ENCODE measurements around the gene DMXL2.
A peak's percentile ranks its signal among the peaks of the same experiment; 100 is the strongest.

The DMXL2 gene

DNA sequence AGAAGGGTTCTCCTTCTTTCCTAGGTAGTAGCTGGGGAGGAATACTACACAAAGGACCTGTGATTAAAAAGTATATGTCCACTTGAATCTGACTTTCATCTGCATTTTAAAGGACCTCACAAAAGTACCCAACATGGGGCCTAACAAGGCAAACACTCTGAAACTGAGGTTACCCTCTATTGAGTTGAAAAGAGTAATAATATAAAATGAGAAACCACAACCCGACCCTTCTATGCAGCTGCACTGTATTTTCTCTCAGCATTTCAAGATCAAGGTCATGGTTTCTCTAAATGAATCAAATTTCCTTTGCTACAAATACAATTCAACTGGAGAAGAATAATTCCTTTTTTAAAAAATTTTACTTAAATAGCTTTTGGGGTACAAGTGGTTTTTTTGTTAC, 106.3 kb downstream of the DMXL2 start:
- H3K27ac ChIP-seq (ENCODE audit: insufficient read depth in 1 of 2, low read depth in 1 of 2, low read length in 2 of 2, poor library complexity in 1 of 2, severe bottlenecking in 2 of 2) = no peak overlapping the region
- POLR2A ChIA-PET = no interaction called here
- no peaks in the 10 kb centered on the region for H3K27me3 ChIP-seq (replicated peaks in 2 of 5; ENCODE audit: control insufficient read depth in 4 of 5, insufficient read depth in 5 of 5, low read length in 4 of 5)
- no CpG with 5 or more reads among the region's 1 CpG for WGBS (ENCODE audit: insufficient coverage)
- H3K4me3 ChIP-seq (ENCODE audit: control insufficient read depth in 1 of 7, extremely low read depth in 1 of 7, insufficient read depth in 4 of 7, low read depth in 2 of 7, low read length in 6 of 7) = no peak overlapping the region
- DNase-seq = no peak
- CTCF ChIA-PET = no interaction called here
- no peaks in the 10 kb centered on the region for H3K9me3 ChIP-seq (ENCODE audit: control extremely low read depth in 1 of 5, control insufficient read depth in 4 of 5, insufficient read depth in 2 of 5, low read depth in 1 of 5, low read length in 4 of 5)
- H3K4me1 ChIP-seq (ENCODE audit: control extremely low read depth in 1 of 4, control insufficient read depth in 4 of 4, insufficient read depth in 4 of 4, low read length in 3 of 4) = no peaks in the 10 kb centered on the region
- H3K36me3 ChIP-seq (ENCODE audit: control insufficient read depth in 4 of 4, insufficient read depth in 4 of 4, low read length in 3 of 4) = peaks cover 0 to 2% (median 0%) of the 10 kb centered on the region in 4 experiments

DNA sequence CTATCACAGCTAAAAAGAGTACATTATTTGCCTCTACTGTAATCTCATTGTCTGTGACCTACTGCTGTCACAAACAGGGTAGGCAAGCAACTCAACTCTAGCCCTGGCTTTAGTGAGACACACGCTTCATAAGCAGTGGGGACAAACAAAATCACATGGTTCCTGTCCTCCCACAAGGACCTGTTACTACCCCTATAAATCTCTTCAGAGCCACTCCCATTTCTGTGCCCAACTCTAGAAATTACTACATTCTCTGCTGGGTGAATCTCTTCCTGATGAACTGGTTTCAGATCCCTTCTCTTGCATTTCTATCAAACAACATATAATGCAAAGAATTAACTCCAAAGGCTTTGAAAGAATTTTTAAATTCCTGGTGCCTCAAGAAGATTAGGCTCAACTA, 117.3 kb downstream of the DMXL2 start:
- Histone ChIP-seq H3K36me3 (ENCODE audit: control insufficient read depth in 4 of 4, insufficient read depth in 4 of 4, low read length in 3 of 4) (peaks cover 0 to 4% (median 1%) of the 10 kb centered on the region in 4 experiments), H3K27me3 (replicated peaks in 2 of 5; ENCODE audit: control insufficient read depth in 4 of 5, insufficient read depth in 5 of 5, low read length in 4 of 5) (no peaks in the 10 kb centered on the region), H3K4me1 (ENCODE audit: control extremely low read depth in 1 of 4, control insufficient read depth in 4 of 4, insufficient read depth in 4 of 4, low read length in 3 of 4) (no peaks in the 10 kb centered on the region), H3K4me3 (ENCODE audit: control insufficient read depth in 1 of 7, extremely low read depth in 1 of 7, insufficient read depth in 4 of 7, low read depth in 2 of 7, low read length in 6 of 7) (no peak overlapping the region), H3K9me3 (ENCODE audit: control extremely low read depth in 1 of 5, control insufficient read depth in 4 of 5, insufficient read depth in 2 of 5, low read depth in 1 of 5, low read length in 4 of 5) (no peaks in the 10 kb centered on the region), H3K27ac (ENCODE audit: insufficient read depth in 1 of 2, low read depth in 1 of 2, low read length in 2 of 2, poor library complexity in 1 of 2, severe bottlenecking in 2 of 2) (no peak overlapping the region)
- POLR2A ChIA-PET = no interaction called here
- CTCF ChIA-PET = no interaction called here
- DNase-seq = no peak
- 100% methylated on average over 1 of the region's 1 CpG for WGBS (ENCODE audit: insufficient coverage)

DNA sequence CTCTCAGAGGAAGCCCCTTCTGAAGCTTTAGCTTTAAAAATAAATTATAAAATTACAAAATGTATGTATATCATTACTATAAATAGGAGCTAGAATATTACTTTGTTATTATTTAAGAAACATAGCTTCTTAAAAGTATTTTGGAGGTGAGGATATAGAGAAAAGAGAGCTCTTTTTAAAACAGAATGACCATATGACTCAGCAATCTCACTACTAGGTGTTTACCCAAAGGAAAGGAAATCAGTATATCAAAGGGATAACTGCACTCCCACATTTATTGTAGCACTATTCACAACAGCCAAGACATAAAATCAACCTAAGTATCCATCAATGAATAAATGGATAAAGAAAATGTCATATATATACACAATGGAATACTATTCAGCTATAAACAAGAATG, 119.6 kb downstream of the DMXL2 start:
- Histone ChIP-seq H3K9me3 (ENCODE audit: control extremely low read depth in 1 of 5, control insufficient read depth in 4 of 5, insufficient read depth in 2 of 5, low read depth in 1 of 5, low read length in 4 of 5) (peaks cover 0 to 1% (median 0%) of the 10 kb centered on the region in 5 experiments), H3K4me1 (ENCODE audit: control extremely low read depth in 1 of 4, control insufficient read depth in 4 of 4, insufficient read depth in 4 of 4, low read length in 3 of 4) (no peaks in the 10 kb centered on the region), H3K4me3 (ENCODE audit: control insufficient read depth in 1 of 7, extremely low read depth in 1 of 7, insufficient read depth in 4 of 7, low read depth in 2 of 7, low read length in 6 of 7) (no peak overlapping the region), H3K27me3 (replicated peaks in 2 of 5; ENCODE audit: control insufficient read depth in 4 of 5, insufficient read depth in 5 of 5, low read length in 4 of 5) (no peaks in the 10 kb centered on the region), H3K27ac (ENCODE audit: insufficient read depth in 1 of 2, low read depth in 1 of 2, low read length in 2 of 2, poor library complexity in 1 of 2, severe bottlenecking in 2 of 2) (no peak overlapping the region), H3K36me3 (ENCODE audit: control insufficient read depth in 4 of 4, insufficient read depth in 4 of 4, low read length in 3 of 4) (peaks cover 0 to 11% (median 7%) of the 10 kb centered on the region in 4 experiments)
- no peak for DNase-seq
- CTCF ChIA-PET = interaction anchor here (0.9 kb wide), 1 partner anchor 36 kb away, joined by 3 read pairs; no protein-coding TSS in a partner anchor
- POLR2A ChIA-PET = no interaction called here

GRCh38 chr15:51499379-51499976, 123.1 kb downstream of the DMXL2 start:
- peak; percentile 7 to 25 (median 23) for DNase-seq
- 97% methylated on average over 5 of the region's 5 CpGs for WGBS (ENCODE audit: insufficient coverage)
- Histone ChIP-seq H3K27me3 (replicated peaks in 2 of 5; ENCODE audit: control insufficient read depth in 4 of 5, insufficient read depth in 5 of 5, low read length in 4 of 5) (no peaks in the 10 kb centered on the region), H3K9me3 (ENCODE audit: control extremely low read depth in 1 of 5, control insufficient read depth in 4 of 5, insufficient read depth in 2 of 5, low read depth in 1 of 5, low read length in 4 of 5) (peaks cover 0 to 1% (median 0%) of the 10 kb centered on the region in 5 experiments), H3K4me1 (ENCODE audit: control extremely low read depth in 1 of 4, control insufficient read depth in 4 of 4, insufficient read depth in 4 of 4, low read length in 3 of 4) (peaks cover 0 to 2% (median 0%) of the 10 kb centered on the region in 4 experiments), H3K36me3 (ENCODE audit: control insufficient read depth in 4 of 4, insufficient read depth in 4 of 4, low read length in 3 of 4) (peaks cover 0 to 11% (median 8%) of the 10 kb centered on the region in 4 experiments), H3K4me3 (ENCODE audit: control insufficient read depth in 1 of 7, extremely low read depth in 1 of 7, insufficient read depth in 4 of 7, low read depth in 2 of 7, low read length in 6 of 7) (no peak overlapping the region), H3K27ac (ENCODE audit: insufficient read depth in 1 of 2, low read depth in 1 of 2, low read length in 2 of 2, poor library complexity in 1 of 2, severe bottlenecking in 2 of 2) (no peak overlapping the region)
- POLR2A ChIA-PET = interaction anchor here (0.6 kb wide), 1 partner anchor 97 kb away, joined by 3 read pairs; no protein-coding TSS in a partner anchor
- CTCF ChIA-PET = interaction anchor here (1.2 to 1.5 kb wide), 3 partner anchors 13 to 98 kb away, joined by 3 to 6 read pairs (median 5); no protein-coding TSS in a partner anchor

DNA sequence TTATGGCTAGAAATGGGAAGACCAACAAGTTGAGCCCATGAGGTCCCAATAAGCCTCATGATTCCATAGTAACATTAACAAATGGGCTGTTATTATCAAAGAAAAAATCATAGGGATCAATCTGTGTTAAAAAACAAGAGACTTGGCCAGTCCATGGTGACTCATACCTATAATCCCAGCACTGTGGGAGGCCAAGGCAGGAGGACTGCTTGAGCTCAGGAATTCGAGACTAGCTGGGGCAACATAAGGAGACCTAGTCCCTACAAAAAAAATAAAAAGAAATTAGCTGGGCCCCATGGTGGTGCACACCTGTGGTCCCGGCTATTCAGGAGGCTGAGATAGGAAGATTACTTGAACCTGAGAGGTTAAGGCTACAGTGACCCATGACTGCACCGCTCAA, 124.8 kb downstream of the DMXL2 start:
- Histone ChIP-seq H3K27ac (ENCODE audit: insufficient read depth in 1 of 2, low read depth in 1 of 2, low read length in 2 of 2, poor library complexity in 1 of 2, severe bottlenecking in 2 of 2) (no peak overlapping the region), H3K4me3 (ENCODE audit: control insufficient read depth in 1 of 7, extremely low read depth in 1 of 7, insufficient read depth in 4 of 7, low read depth in 2 of 7, low read length in 6 of 7) (no peak overlapping the region), H3K9me3 (ENCODE audit: control extremely low read depth in 1 of 5, control insufficient read depth in 4 of 5, insufficient read depth in 2 of 5, low read depth in 1 of 5, low read length in 4 of 5) (peaks cover 0 to 2% (median 0%) of the 10 kb centered on the region in 5 experiments), H3K4me1 (ENCODE audit: control extremely low read depth in 1 of 4, control insufficient read depth in 4 of 4, insufficient read depth in 4 of 4, low read length in 3 of 4) (peaks cover 0 to 2% (median 0%) of the 10 kb centered on the region in 4 experiments), H3K27me3 (replicated peaks in 2 of 5; ENCODE audit: control insufficient read depth in 4 of 5, insufficient read depth in 5 of 5, low read length in 4 of 5) (no peaks in the 10 kb centered on the region), H3K36me3 (ENCODE audit: control insufficient read depth in 4 of 4, insufficient read depth in 4 of 4, low read length in 3 of 4) (peaks cover 0 to 11% (median 6%) of the 10 kb centered on the region in 4 experiments)
- ChIA-PET CTCF (interaction anchor here (1.3 to 1.5 kb wide), 4 partner anchors 15 to 335 kb away, joined by 3 to 6 read pairs (median 4); no protein-coding TSS in a partner anchor), POLR2A (no interaction called here)
- WGBS (ENCODE audit: insufficient coverage) = 100% methylated on average over 2 of the region's 3 CpGs
- no peak for DNase-seq

GRCh38 chr15:51496246-51496645, 126.3 kb downstream of the DMXL2 start:
- H3K4me3 ChIP-seq (ENCODE audit: control insufficient read depth in 1 of 7, extremely low read depth in 1 of 7, insufficient read depth in 4 of 7, low read depth in 2 of 7, low read length in 6 of 7) = no peak overlapping the region
- H3K9me3 ChIP-seq (ENCODE audit: control extremely low read depth in 1 of 5, control insufficient read depth in 4 of 5, insufficient read depth in 2 of 5, low read depth in 1 of 5, low read length in 4 of 5) = peaks cover 0 to 2% (median 0%) of the 10 kb centered on the region in 5 experiments
- no peak for DNase-seq
- H3K4me1 ChIP-seq (ENCODE audit: control extremely low read depth in 1 of 4, control insufficient read depth in 4 of 4, insufficient read depth in 4 of 4, low read length in 3 of 4) = peaks cover 0 to 2% (median 0%) of the 10 kb centered on the region in 4 experiments
- no peak overlapping the region for H3K27ac ChIP-seq (ENCODE audit: insufficient read depth in 1 of 2, low read depth in 1 of 2, low read length in 2 of 2, poor library complexity in 1 of 2, severe bottlenecking in 2 of 2)
- peaks cover 0 to 11% (median 5%) of the 10 kb centered on the region in 4 experiments for H3K36me3 ChIP-seq (ENCODE audit: control insufficient read depth in 4 of 4, insufficient read depth in 4 of 4, low read length in 3 of 4)
- no peaks in the 10 kb centered on the region for H3K27me3 ChIP-seq (replicated peaks in 2 of 5; ENCODE audit: control insufficient read depth in 4 of 5, insufficient read depth in 5 of 5, low read length in 4 of 5)
- ChIA-PET POLR2A (no interaction called here), CTCF (no interaction called here)
- WGBS (ENCODE audit: insufficient coverage) = 90% methylated on average over 1 of the region's 1 CpG

DNA sequence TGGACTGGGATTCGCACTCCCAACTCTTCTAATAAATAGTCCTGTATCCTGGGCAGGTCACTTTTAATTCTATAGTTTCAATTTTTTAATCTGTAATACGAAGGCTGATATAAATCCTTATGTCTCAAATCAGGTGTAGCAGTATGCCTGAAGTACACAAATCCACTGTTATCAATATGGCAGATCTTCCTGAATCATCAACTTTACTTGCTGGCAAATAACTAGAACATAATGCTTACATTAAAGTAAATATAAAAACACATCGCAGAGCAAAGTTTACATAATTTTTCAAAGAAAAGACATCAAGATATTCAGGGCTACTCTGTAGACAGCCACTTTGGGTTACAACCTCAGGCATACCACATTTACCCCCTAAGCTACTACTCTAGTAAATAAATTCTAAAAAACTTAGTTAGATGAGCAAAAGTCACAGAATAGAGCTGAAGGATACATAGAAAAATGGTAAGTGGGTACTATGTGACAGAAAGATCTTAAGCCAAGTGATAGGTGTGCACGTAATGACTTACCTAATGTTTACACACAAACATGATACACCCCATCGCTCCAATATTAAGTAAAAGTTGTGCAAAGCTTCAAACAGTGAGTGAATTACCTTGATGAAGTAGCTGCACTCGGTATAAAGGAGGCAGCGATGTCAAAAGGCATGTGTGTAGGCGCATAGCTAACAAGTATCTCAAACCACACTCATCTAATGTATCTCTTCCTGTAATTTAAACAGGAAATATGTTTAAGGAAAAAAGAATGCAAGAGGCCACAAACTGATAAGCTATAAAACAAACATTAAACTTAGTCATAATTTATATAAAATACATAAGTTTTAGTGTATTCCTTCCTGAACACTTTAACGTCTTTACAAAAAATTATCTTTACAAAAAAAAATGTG, 127.9 kb downstream of the DMXL2 start:
- ChIA-PET CTCF (no interaction called here), POLR2A (no interaction called here)
- Histone ChIP-seq H3K9me3 (ENCODE audit: control extremely low read depth in 1 of 5, control insufficient read depth in 4 of 5, insufficient read depth in 2 of 5, low read depth in 1 of 5, low read length in 4 of 5) (peaks cover 0 to 2% (median 0%) of the 10 kb centered on the region in 5 experiments), H3K36me3 (ENCODE audit: control insufficient read depth in 4 of 4, insufficient read depth in 4 of 4, low read length in 3 of 4) (peaks cover 0 to 17% (median 7%) of the 10 kb centered on the region in 4 experiments), H3K27me3 (replicated peaks in 2 of 5; ENCODE audit: control insufficient read depth in 4 of 5, insufficient read depth in 5 of 5, low read length in 4 of 5) (no peaks in the 10 kb centered on the region), H3K27ac (ENCODE audit: insufficient read depth in 1 of 2, low read depth in 1 of 2, low read length in 2 of 2, poor library complexity in 1 of 2, severe bottlenecking in 2 of 2) (no peak overlapping the region), H3K4me1 (ENCODE audit: control extremely low read depth in 1 of 4, control insufficient read depth in 4 of 4, insufficient read depth in 4 of 4, low read length in 3 of 4) (peaks cover 0 to 2% (median 0%) of the 10 kb centered on the region in 4 experiments), H3K4me3 (ENCODE audit: control insufficient read depth in 1 of 7, extremely low read depth in 1 of 7, insufficient read depth in 4 of 7, low read depth in 2 of 7, low read length in 6 of 7) (no peak overlapping the region)
- WGBS (ENCODE audit: insufficient coverage) = no CpG with 5 or more reads among the region's 9 CpGs
- no peak for DNase-seq
